Measurements from ENCODE around the gene MRRF. TPM values are rescaled to one million over a fixed set of nuclear protein-coding genes. Genes with fewer than 3 reads are reported as not detected.

Gene MRRF
- polyA plus RNA-seq, 1 experiment, result 35.1 TPM

DNA sequence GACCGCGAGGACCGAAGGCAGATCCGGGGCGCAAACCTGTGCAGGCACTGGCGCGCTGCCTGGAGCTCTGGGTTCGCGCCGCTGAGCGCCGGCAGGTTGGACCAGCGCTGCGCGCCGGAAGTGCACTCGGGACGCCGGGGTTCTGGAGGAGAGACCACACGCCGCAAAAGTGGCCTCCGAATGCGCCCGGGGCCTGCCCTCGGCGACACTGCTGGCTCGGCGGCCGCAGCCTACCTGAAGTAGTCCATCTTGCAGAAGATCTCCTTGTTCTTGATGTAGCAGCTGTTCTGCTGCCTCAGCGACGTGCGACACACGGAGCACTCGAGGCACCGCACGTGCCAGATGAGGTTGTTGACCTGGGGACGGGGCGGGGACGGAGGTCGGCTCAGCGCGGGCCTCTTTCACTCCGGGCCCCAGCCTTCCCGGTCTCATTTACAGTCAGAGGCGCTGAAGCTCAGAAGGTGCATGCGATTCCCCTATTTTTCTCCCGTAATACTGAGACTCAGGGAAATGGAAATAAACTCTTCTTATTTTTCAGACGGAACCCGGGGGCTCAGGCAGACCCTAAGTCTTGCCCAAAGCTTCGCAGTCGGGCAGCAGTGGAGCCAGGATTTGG lies 38.4 kb upstream of the MRRF start:
- H3K27me3 ChIP-seq (ENCODE audit: control insufficient read depth, insufficient read depth, low read length), result peaks cover 81% of the 10 kb centered on the region
- CTCF ChIA-PET, result no interaction called here

DNA sequence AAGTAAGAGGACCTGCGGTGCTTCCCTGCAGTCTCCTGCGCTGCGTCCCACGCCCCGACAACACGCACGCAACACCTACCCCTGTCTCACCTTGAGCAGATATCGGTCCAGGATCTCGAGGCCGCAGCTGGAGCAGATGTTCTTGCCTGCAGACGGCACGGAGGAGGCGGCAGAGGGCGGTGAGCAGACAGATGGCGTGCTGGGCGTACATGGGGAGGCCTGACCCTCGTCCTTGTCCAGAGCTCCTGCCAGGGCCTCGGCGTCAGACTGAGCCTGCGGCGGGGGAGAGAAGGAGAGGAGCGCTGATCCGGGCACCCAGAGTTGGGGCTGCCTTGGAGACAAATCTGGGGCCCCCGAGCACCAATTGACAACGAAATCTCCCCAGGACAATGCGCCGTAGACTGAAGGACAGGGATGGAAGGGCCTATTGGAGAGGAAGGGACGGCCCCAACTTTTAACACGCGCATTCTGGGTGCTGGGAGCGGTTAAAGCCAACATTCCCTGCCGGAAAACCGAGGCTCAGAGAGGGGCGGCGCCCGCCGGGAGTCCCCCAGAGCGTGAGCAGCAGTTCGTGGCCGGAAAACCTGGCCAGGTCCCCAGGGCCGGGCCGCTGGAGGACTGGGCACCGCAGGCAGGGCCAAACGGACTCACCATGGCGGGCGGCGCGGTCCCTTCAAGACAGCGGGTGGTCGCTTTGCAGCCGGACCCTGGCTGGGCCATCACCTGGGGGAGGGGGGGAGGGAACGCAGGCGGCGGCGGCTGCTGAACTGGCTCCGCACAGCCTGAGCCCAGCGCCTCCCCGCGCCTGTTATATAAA lies 37.7 kb upstream of the MRRF start:
- no peak overlapping the region for H3K4me3 ChIP-seq (ENCODE audit: low read depth, low read length)
- H3K27me3 ChIP-seq (ENCODE audit: control insufficient read depth, insufficient read depth, low read length), result peaks cover 77% of the 10 kb centered on the region
- ChIA-PET POLR2A (no interaction called here), CTCF (no interaction called here)
- TF ChIP-seq, protein P1, sequence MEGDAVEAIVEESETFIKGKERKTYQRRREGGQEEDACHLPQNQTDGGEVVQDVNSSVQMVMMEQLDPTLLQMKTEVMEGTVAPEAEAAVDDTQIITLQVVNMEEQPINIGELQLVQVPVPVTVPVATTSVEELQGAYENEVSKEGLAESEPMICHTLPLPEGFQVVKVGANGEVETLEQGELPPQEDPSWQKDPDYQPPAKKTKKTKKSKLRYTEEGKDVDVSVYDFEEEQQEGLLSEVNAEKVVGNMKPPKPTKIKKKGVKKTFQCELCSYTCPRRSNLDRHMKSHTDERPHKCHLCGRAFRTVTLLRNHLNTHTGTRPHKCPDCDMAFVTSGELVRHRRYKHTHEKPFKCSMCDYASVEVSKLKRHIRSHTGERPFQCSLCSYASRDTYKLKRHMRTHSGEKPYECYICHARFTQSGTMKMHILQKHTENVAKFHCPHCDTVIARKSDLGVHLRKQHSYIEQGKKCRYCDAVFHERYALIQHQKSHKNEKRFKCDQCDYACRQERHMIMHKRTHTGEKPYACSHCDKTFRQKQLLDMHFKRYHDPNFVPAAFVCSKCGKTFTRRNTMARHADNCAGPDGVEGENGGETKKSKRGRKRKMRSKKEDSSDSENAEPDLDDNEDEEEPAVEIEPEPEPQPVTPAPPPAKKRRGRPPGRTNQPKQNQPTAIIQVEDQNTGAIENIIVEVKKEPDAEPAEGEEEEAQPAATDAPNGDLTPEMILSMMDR (IDR thresholded peaks at IDR 0.05; ENCODE audit: insufficient read depth, low read depth, low read length), result no peak
- DNase-seq (ENCODE audit: low read depth), result no peak
- no peaks in the 10 kb centered on the region for H3K36me3 ChIP-seq (ENCODE audit: control insufficient read depth, insufficient read depth, low read length)

More for the DNA sequence above, 38.4 kb upstream of the MRRF start:
- H3K4me3 ChIP-seq (ENCODE audit: low read depth, low read length), result no peak overlapping the region
- POLR2A ChIA-PET, result no interaction called here
- no peaks in the 10 kb centered on the region for H3K36me3 ChIP-seq (ENCODE audit: control insufficient read depth, insufficient read depth, low read length)
- TF ChIP-seq, protein P1 (IDR thresholded peaks at IDR 0.05; ENCODE audit: insufficient read depth, low read depth, low read length), result no peak
- DNase-seq (ENCODE audit: low read depth), result no peak

DNA sequence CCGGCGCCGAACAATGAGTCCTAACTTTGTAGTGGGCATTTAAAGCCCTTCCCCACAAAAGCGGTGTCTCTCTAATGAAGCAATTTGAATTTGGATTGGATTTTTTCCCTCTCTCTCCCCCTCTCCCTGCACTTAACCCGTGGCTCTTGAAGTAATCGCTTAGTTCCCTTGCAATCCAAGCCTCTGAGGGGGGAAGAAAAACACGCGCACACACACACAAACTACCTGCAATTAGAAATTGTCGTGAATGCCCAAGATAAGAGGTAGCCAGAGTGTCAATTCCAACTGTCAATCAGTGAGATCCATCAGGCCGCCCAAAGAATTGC lies 37.1 kb upstream of the MRRF start:
- ChIA-PET POLR2A (no interaction called here), CTCF (no interaction called here)
- Histone ChIP-seq H3K27me3 (ENCODE audit: control insufficient read depth, insufficient read depth, low read length) (peaks cover 72% of the 10 kb centered on the region), H3K36me3 (ENCODE audit: control insufficient read depth, insufficient read depth, low read length) (no peaks in the 10 kb centered on the region), H3K4me3 (ENCODE audit: low read depth, low read length) (no peak overlapping the region)
- DNase-seq (ENCODE audit: low read depth), result no peak
- TF ChIP-seq, protein P1 (IDR thresholded peaks at IDR 0.05; ENCODE audit: insufficient read depth, low read depth, low read length), result no peak

DNA sequence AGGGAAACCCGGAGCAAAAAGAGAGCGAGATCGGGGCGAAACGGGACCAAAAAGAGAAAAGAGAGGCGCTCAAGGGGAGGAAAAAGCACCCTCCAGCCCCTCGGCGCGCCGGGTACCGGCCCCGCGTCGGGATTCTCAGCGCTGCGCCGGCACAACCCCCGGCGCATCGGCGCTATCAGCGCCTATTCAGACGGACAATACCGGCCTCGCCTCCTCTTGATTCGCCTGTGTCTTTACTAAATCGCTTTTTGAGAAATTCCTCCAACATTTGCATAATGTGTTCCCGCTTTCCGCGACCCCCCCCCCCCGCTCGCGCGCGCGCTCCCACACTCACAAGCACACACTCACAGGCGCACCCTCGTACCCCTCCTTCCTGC lies 36.5 kb upstream of the MRRF start:
- Histone ChIP-seq H3K36me3 (ENCODE audit: control insufficient read depth, insufficient read depth, low read length) (no peaks in the 10 kb centered on the region), H3K27me3 (ENCODE audit: control insufficient read depth, insufficient read depth, low read length) (peaks cover 69% of the 10 kb centered on the region), H3K4me3 (ENCODE audit: low read depth, low read length) (peak overlapping the region; percentile 8; the same call in 1 of the 2 replicates)
- CTCF ChIA-PET, result interaction anchor here (1.2 kb wide), 1 partner anchor 102 kb away, joined by 4 read pairs; no protein-coding TSS in a partner anchor
- TF ChIP-seq, protein P1 (IDR thresholded peaks at IDR 0.05; ENCODE audit: insufficient read depth, low read depth, low read length), result no peak
- POLR2A ChIA-PET, result no interaction called here
- no peak for DNase-seq (ENCODE audit: low read depth)

All from BJ (cell line).